ENCODE results near the gene OPRM1. TPM values are rescaled to one million over a fixed set of nuclear protein-coding genes. Genes with fewer than 3 reads are reported as not detected.
"Not testable (repeated sequence)": the region's sequence is repeated elsewhere in the genome, so short reads cannot be mapped to it uniquely, and the experiment has no call there.

The OPRM1 gene
- total RNA-seq, 3 donors from 2014 or later = not detected

DNA sequence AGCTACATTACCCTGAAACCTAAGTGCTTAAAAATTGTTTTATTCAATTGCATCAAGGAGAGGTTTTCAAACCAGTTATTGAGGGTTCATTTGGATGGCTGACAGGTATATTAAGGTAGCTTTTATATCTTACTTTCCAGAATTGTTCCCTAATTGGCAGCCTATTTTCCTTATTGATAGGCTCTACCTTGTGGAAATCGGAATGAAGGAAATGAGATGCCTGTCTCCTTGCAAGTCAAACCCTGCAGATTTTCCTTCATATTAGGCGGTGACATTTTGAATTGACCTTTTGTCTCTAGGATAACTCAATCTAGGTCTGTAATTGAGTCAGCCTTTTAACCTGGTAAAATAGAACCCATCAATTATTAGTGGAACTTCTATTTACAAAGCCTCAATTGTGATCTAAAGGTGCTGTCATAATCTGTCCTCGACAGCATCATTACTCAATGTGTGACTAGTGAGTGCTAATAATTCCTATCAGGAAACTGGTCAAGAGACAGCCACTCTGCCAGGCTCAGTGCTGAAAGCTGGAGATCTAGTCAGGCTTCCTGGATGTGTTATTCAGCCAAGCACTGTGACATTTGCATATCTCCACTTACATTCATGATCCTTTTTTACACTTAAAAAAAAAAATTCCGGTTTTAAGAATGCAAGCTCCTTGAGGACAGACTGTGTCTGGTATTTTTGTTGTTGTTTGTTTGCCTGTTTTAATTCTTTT lies 20.1 kb downstream of the OPRM1 start:
- H3K9me3 Mint-ChIP-seq = peaks cover 4% of the 10 kb centered on the region
- DNase-seq (no peak), ATAC-seq (no peak)
- no peaks in the 10 kb centered on the region for H3K4me1 Mint-ChIP-seq (ENCODE audit: low read depth)
- H3K27me3 Mint-ChIP-seq (ENCODE audit: low read depth) = peaks cover 3% of the 10 kb centered on the region
- no peaks in the 10 kb centered on the region for H3K36me3 Mint-ChIP-seq (ENCODE audit: insufficient read depth)
- no peak overlapping the region for H3K4me3 Mint-ChIP-seq

GRCh38 chr6:154060076-154060475 lies 21.0 kb downstream of the OPRM1 start:
- Mint-ChIP-seq H3K9me3 (peaks cover 4% of the 10 kb centered on the region), H3K36me3 (ENCODE audit: insufficient read depth) (no peaks in the 10 kb centered on the region), H3K27me3 (ENCODE audit: low read depth) (peaks cover 3% of the 10 kb centered on the region), H3K4me3 (no peak overlapping the region), H3K4me1 (ENCODE audit: low read depth) (no peaks in the 10 kb centered on the region)
- no peak for DNase-seq
- ATAC-seq = no peak

DNA sequence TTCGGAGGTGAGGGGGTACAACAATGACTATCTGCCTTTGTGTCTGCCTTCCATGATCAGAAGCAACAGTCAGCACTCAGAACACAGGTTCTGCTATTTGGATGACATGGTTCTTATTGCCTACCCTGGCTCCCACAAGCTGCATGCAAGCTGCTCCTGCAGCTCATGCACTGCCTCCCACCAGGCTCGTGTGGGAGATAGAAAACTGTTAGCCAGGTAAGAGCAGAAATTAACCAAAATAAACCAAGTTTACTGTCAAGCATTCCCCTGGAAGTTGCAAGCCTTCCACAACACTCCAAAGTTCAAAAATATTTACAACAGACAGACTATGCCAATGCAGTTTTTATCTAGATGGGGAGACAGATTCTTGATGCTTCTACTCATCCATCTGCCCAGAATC lies 31.0 kb downstream of the OPRM1 start:
- ATAC-seq (no peak), DNase-seq (no peak)
- H3K4me1 Mint-ChIP-seq (ENCODE audit: low read depth) = no peaks in the 10 kb centered on the region
- H3K36me3 Mint-ChIP-seq (ENCODE audit: insufficient read depth) = no peaks in the 10 kb centered on the region
- H3K9me3 Mint-ChIP-seq = peaks cover 3% of the 10 kb centered on the region
- peaks cover 10% of the 10 kb centered on the region for H3K27me3 Mint-ChIP-seq (ENCODE audit: low read depth)
- H3K4me3 Mint-ChIP-seq = no peak overlapping the region

- Mint-ChIP-seq H3K9me3 (peaks cover 3% of the 10 kb centered on the region), H3K27me3 (ENCODE audit: low read depth) (peaks cover 10% of the 10 kb centered on the region), H3K36me3 (ENCODE audit: insufficient read depth) (no peaks in the 10 kb centered on the region), H3K4me3 (no peak overlapping the region), H3K4me1 (ENCODE audit: low read depth) (no peaks in the 10 kb centered on the region)
- DNase-seq (no peak), ATAC-seq (no peak)
Measured at GRCh38 chr6:154070657-154071056, 31.6 kb downstream of the OPRM1 start.

GRCh38 chr6:154071236-154071635 lies 32.2 kb downstream of the OPRM1 start:
- peaks cover 3% of the 10 kb centered on the region for H3K9me3 Mint-ChIP-seq
- no peak overlapping the region for H3K4me3 Mint-ChIP-seq
- H3K36me3 Mint-ChIP-seq (ENCODE audit: insufficient read depth) = no peaks in the 10 kb centered on the region
- ATAC-seq (no peak), DNase-seq (no peak)
- H3K4me1 Mint-ChIP-seq (ENCODE audit: low read depth) = no peaks in the 10 kb centered on the region
- H3K27me3 Mint-ChIP-seq (ENCODE audit: low read depth) = peaks cover 10% of the 10 kb centered on the region

DNA sequence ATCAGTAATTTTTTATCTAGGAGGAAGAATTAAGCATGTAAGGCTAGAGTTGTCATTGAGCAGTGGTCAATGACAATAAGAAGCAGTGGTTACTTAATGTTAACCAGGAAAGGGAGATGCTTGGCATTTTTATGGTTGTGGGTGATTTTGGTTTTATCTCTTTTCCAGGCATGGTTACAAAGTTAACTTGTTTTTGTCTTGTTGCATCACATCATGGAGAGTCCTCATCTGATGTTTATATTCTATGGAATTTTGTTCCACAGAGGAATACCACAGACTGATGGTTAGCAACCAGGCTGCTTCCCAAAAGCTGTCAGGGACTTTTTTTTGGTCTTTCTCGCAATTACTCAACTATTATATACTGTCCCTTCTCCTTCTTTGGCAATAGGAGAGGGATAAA lies 32.7 kb downstream of the OPRM1 start:
- ATAC-seq (no peak), DNase-seq (no peak)
- Mint-ChIP-seq H3K4me3 (no peak overlapping the region), H3K9me3 (peaks cover 3% of the 10 kb centered on the region), H3K36me3 (ENCODE audit: insufficient read depth) (no peaks in the 10 kb centered on the region), H3K4me1 (ENCODE audit: low read depth) (no peaks in the 10 kb centered on the region), H3K27me3 (ENCODE audit: low read depth) (peaks cover 13% of the 10 kb centered on the region)

GRCh38 chr6:154078596-154078995 lies 39.6 kb downstream of the OPRM1 start:
- H3K4me3 Mint-ChIP-seq; H3K36me3 Mint-ChIP-seq (ENCODE audit: insufficient read depth); DNase-seq; ATAC-seq; H3K4me1 Mint-ChIP-seq (ENCODE audit: low read depth); H3K9me3 Mint-ChIP-seq; H3K27me3 Mint-ChIP-seq (ENCODE audit: low read depth): not testable (repeated sequence)

- Mint-ChIP-seq H3K36me3 (ENCODE audit: insufficient read depth) (no peaks in the 10 kb centered on the region), H3K27me3 (ENCODE audit: low read depth) (peaks cover 7% of the 10 kb centered on the region), H3K4me3 (no peak overlapping the region), H3K4me1 (ENCODE audit: low read depth) (no peaks in the 10 kb centered on the region), H3K9me3 (no peaks in the 10 kb centered on the region)
- ATAC-seq = no peak
- DNase-seq = no peak
Measured at GRCh38 chr6:154080461-154081189, 41.6 kb downstream of the OPRM1 start.

DNA sequence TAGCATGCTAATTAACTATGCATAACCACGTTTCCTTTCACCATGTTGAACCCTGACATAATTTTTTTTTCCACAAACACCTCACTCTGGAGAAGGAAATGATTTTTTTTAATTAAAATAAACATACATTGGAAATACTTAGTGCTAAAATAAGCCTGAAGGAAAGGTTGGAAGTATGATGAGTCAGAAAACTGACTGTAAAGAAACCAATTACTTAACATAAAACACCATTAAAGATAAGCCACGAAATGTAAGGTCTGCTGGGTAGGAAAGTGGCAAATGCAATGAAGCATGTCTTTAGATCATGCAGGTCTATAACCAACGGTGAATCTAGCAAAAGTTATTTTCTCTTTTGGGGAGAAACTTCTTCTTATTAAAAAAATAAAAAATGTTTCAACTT lies 47.5 kb downstream of the OPRM1 start:
- Mint-ChIP-seq H3K9me3 (no peaks in the 10 kb centered on the region), H3K36me3 (ENCODE audit: insufficient read depth) (no peaks in the 10 kb centered on the region), H3K4me1 (ENCODE audit: low read depth) (no peaks in the 10 kb centered on the region), H3K27me3 (ENCODE audit: low read depth) (no peaks in the 10 kb centered on the region), H3K4me3 (no peak overlapping the region)
- DNase-seq (no peak), ATAC-seq (no peak)

- Mint-ChIP-seq H3K27me3 (ENCODE audit: low read depth) (peaks cover 2% of the 10 kb centered on the region), H3K4me3 (no peak overlapping the region), H3K4me1 (ENCODE audit: low read depth) (no peaks in the 10 kb centered on the region), H3K9me3 (no peaks in the 10 kb centered on the region), H3K36me3 (ENCODE audit: insufficient read depth) (no peaks in the 10 kb centered on the region)
- no peak for DNase-seq
- no peak for ATAC-seq
Measured at GRCh38 chr6:154092326-154092962, 53.4 kb downstream of the OPRM1 start.

DNA sequence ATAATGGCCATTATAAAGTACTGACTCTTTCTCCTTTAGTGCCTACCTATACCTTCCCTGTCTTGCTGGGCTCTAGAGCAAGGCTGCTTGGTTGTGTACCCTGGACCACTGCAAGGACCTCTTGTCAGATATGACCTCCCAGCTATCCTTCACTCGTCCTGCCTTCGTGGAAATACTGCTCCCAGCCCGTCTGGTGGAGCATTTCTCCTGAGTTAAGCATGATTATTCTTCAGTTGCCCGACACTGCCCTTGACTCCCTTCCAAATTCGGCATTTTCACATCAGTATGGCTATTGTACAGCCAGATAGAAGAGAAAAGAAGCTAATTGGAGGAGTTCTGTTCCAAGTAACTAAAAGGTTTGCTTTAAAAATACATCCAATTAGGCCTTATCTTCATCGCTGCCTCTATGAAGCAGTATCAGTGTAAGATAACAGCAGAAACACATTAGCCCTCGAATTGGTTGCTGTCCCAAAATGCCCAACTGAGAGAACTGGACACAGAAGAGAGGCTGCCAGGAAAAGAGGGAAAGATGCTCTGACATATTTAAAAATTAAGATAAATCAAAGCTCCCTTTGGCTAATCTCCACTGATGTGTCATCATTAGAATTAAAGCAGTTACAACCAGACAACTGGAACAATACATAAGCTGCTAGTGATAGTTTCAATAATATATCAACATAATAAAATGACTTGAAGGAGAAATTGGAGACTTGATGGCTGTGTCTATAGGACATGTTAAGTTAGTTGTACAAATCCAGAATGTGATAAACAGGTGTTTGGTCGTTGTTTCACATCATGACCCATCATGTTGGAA lies 54.4 kb downstream of the OPRM1 start:
- H3K9me3 Mint-ChIP-seq = no peaks in the 10 kb centered on the region
- ATAC-seq (no peak), DNase-seq (no peak)
- no peaks in the 10 kb centered on the region for H3K4me1 Mint-ChIP-seq (ENCODE audit: low read depth)
- H3K36me3 Mint-ChIP-seq (ENCODE audit: insufficient read depth) = no peaks in the 10 kb centered on the region
- no peak overlapping the region for H3K4me3 Mint-ChIP-seq
- peaks cover 2% of the 10 kb centered on the region for H3K27me3 Mint-ChIP-seq (ENCODE audit: low read depth)

DNA sequence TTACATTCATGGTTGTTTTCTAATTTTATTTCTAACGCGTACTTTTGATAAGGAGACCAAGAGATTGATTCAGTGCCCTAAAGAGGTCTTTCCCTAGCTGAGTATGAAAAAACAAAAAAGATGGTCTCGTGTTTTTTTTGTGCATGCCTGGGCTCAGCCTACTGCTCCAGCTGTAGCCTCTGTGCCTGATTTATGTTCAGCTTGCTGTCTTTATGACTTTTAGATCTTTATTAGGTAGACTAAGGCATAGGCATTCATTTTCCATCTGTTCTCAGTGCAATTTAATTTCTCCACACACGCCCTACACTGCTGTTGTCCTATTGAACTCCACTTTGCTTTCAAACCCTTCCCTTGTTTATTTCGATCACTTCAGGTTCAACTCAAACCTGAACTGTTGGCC lies 56.5 kb downstream of the OPRM1 start:
- ATAC-seq = no peak
- H3K36me3 Mint-ChIP-seq (ENCODE audit: insufficient read depth) = no peaks in the 10 kb centered on the region
- H3K4me3 Mint-ChIP-seq = no peak overlapping the region
- H3K4me1 Mint-ChIP-seq (ENCODE audit: low read depth) = no peaks in the 10 kb centered on the region
- peaks cover 2% of the 10 kb centered on the region for H3K27me3 Mint-ChIP-seq (ENCODE audit: low read depth)
- no peaks in the 10 kb centered on the region for H3K9me3 Mint-ChIP-seq
- no peak for DNase-seq

DNA sequence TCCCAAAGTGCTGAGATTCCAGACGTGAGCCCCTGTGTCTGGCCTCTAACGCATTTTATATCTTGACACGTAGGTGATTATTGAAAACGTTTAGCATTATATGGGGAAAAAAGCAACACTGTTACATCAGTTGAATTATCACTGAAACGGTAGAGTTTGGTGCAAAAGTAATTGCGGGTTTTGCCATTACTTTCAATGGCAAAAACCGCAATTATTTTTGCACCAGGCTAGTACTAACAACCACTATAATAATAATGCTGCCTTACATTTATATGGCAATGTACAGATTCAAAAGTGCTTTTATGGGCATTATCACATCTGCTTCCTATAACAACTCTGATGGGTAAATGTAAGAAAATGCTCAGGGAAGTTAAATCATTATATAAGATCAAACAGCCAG lies 57.3 kb downstream of the OPRM1 start:
- Mint-ChIP-seq H3K36me3 (ENCODE audit: insufficient read depth) (no peaks in the 10 kb centered on the region), H3K4me1 (ENCODE audit: low read depth) (no peaks in the 10 kb centered on the region), H3K4me3 (no peak overlapping the region), H3K27me3 (ENCODE audit: low read depth) (peaks cover 3% of the 10 kb centered on the region), H3K9me3 (no peaks in the 10 kb centered on the region)
- ATAC-seq (no peak), DNase-seq (no peak)

- peaks cover 5% of the 10 kb centered on the region for H3K27me3 Mint-ChIP-seq (ENCODE audit: low read depth)
- no peaks in the 10 kb centered on the region for H3K9me3 Mint-ChIP-seq
- no peak for ATAC-seq
- H3K4me3 Mint-ChIP-seq = no peak overlapping the region
- no peaks in the 10 kb centered on the region for H3K36me3 Mint-ChIP-seq (ENCODE audit: insufficient read depth)
- no peaks in the 10 kb centered on the region for H3K4me1 Mint-ChIP-seq (ENCODE audit: low read depth)
- no peak for DNase-seq
Measured at GRCh38 chr6:154096834-154097233, 57.8 kb downstream of the OPRM1 start.
